Bladder microvascular endothelial cell (primary cell): Measurements from ENCODE around the gene IFNA21. TPM values are rescaled to one million over a fixed set of nuclear protein-coding genes. Genes with fewer than 3 reads are reported as not detected.

Source experiments
- total RNA-seq: library from RNA; depleted of rRNA; stranded (reverse); fragments of >200 nt; gene quantifications from 2 replicates; pipeline ENCODE4 v1.2.3, GENCODE V29; 2014

The IFNA21 gene
- total RNA-seq = not detected in 2 replicates

DNA sequence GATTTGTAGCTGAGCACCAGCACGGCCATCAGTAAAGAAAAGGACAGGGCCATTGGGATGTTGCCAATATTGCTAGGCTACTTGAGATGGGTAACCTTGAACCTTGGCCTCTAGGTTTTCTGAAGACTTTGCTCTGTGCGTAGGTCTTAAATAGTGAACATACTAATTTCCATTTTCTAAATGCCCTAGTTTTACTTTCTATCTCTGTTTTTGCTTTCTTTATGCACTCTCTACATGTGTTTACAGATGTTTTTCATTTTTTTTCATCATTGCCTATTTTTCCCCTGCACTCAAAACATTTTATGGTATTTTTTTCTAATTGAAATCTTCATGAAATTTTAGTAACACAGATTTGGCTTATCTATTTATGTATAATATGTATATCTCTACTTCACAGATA, at the start of gene IFNA21:
IFNA21 (minus strand) TSS at position 101 of the 400 bp plus-strand sequence; CDS start at position 53, 48 bp downstream.

DNA sequence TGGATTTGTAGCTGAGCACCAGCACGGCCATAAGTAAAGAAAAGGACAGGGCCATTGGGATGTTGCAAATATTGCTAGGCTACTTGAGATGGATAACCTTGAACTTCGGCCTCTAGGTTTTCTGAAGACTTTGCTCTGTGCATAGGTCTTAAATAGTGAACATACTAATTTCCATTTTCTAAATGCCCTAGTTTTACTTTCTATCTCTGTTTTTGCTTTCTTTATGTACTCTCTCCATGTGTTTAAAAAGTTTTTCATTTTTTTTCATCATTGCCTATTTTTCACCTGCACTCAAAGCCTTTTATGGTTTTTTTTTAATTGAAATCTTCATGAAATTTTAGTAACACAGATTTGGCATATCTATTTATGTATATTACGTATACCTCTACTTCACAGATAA, 40.6 kb upstream of the IFNA21 start, which contains the start of gene IFNA10:
IFNA10 (minus strand) TSS at position 101 of the 400 bp plus-strand sequence; CDS start at position 55, 46 bp downstream.

DNA sequence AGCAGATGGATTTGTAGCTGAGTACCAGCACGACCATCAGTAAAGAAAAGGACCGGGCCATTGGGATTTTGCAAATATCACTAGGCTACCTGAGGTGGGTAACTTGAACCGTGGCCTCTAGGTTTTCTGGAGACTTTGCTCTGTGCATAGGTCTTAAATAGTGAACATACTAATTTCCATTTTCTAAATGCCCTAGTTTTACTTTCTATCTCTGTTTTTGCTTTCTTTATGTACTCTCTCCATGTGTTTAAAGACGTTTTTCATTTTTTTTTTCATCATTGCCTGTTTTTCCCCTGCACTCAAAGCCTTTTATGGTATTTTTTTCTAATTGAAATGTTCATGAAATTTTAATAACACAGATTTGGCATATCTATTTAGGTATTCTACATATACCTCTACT, 35.6 kb upstream of the IFNA21 start, which contains the start of gene IFNA7:
IFNA7 (minus strand) TSS at position 101 of the 400 bp plus-strand sequence; CDS start at position 61, 40 bp downstream.

DNA sequence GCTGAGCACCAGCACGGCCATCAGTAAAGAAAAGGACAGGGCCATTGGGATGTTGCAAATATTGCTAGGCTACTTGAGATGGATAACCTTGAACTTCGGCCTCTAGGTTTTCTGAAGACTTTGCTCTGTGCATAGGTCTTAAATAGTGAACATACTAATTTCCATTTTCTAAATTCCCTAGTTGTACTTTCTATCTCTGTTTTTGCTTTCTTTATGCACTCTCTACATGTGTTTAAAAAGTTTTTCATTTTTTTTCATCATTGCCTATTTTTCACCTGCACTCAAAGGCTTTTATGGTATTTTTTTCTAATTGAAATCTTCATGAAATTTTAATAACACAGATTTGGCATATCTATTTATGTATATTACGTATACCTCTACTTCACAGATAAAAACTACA, 21.0 kb upstream of the IFNA21 start, which contains the start of gene IFNA4:
IFNA4 (minus strand) TSS at position 101 of the 400 bp plus-strand sequence; CDS start at position 45, 56 bp downstream.

DNA sequence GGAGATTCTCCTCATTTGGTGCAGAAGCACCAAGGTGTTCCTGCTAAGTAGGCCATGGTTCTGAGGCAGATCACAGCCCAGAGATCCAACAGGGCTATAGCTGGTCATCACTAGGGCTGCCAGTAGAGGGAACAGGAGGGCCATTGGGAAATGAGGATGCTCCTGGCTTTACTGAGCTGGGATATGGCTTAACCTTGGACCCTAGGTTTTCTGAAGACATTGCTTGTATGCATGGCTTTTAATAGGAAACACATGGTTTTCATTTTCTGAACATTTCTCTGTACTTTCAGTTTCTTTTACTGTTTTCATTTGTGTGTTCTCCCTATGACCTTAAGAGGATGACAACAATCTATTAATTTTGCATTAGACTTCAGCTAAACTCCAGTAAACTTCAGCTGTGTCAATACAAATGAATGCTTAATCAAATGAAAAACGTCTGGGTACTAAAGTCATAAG, 25.0 kb downstream of the IFNA21 start, which contains the start of gene IFNW1:
IFNW1 (minus strand) TSS at position 406 of the 456 bp plus-strand sequence; CDS start at position 144, 262 bp downstream.

Other genes with a start within 250 kb of the IFNA21 start
- gene HACD4, start 135.0 kb downstream of the IFNA21 start, total RNA-seq = 0.44 and 1.8 TPM in 2 replicates
- gene IFNB1, start 88.7 kb downstream of the IFNA21 start, total RNA-seq = not detected in 2 replicates
- not detected in 2 replicates for gene IFNW1, start 24.8 kb downstream of the IFNA21 start, total RNA-seq
- gene IFNA4, start 20.9 kb upstream of the IFNA21 start, total RNA-seq = not detected in 2 replicates
- not detected in 2 replicates for gene IFNA7, start 35.5 kb upstream of the IFNA21 start, total RNA-seq
- not detected in 2 replicates for gene IFNA10, start 40.5 kb upstream of the IFNA21 start, total RNA-seq
- not detected in 2 replicates for gene IFNA16, start 50.7 kb upstream of the IFNA21 start, total RNA-seq
- not detected in 2 replicates for gene IFNA17, start 61.6 kb upstream of the IFNA21 start, total RNA-seq
- not detected in 2 replicates for gene IFNA14, start 73.3 kb upstream of the IFNA21 start, total RNA-seq
- gene IFNA5, start 138.7 kb upstream of the IFNA21 start, total RNA-seq = under 0.01 TPM in 1 of 2 replicates, not detected in the other
- 22.5 and 41.5 TPM in 2 replicates for gene KLHL9, start 168.7 kb upstream of the IFNA21 start, total RNA-seq
- not detected in 2 replicates for gene IFNA6, start 184.2 kb upstream of the IFNA21 start, total RNA-seq
- not detected in 2 replicates for gene IFNA13, start 201.4 kb upstream of the IFNA21 start, total RNA-seq
- not detected in 2 replicates for gene IFNA2, start 218.7 kb upstream of the IFNA21 start, total RNA-seq
- gene IFNA8, start 242.5 kb upstream of the IFNA21 start, total RNA-seq = not detected in 2 replicates